Stimulated activated CD8-positive, alpha-beta memory T cell treated with anti-CD3 and anti-CD28 coated beads, Interleukin-7, amount 100 ng/mL, for 24 hours (primary cell): Measurements from ENCODE around the gene GUCA1A.
"Not testable (repeated sequence)": the region's sequence is repeated elsewhere in the genome, so short reads cannot be mapped to it uniquely, and the experiment has no call there.

Source experiments
- DNase-seq: peaks from one replicate; pipeline ENCODE4 v3.0.0-alpha.2; 2020; ENCODE audit warnings: low read depth

GUCA1A gene

GRCh38 chr6:42177514-42178364 is 4.6 kb downstream of the GUCA1A start:
- DNase-seq, result no peak

DNA sequence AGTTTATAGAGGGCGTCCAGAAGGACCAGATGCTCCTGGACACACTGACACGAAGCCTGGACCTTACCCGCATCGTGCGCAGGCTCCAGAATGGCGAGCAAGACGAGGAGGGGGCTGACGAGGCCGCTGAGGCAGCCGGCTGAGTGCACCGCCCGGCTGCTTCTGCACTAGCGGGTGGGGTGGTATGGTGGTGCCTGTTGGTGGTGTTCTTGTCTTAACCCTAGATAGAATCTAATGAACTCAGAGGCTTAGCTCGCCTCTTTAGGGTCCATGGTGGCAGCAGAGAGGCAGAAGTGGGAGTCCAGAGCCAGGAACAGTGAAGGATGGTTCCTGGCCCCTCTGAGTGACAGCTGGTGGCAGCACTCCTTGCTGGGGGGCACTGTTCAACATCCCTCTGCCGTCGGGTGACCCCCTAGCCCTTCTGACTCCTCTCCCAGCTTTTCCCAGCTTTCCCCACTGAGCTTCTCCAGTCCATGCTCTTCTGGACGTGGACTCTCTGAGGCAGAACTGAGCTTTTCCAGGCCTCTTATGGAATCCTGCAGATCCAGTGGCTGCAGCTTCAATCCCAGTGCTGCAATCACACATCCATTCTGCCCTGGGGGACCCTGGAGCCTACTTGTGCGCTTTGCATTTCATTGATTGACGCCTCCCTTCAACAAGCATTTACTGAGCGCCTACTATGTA is 6.2 kb downstream of the GUCA1A start:
- DNase-seq, result no peak

DNA sequence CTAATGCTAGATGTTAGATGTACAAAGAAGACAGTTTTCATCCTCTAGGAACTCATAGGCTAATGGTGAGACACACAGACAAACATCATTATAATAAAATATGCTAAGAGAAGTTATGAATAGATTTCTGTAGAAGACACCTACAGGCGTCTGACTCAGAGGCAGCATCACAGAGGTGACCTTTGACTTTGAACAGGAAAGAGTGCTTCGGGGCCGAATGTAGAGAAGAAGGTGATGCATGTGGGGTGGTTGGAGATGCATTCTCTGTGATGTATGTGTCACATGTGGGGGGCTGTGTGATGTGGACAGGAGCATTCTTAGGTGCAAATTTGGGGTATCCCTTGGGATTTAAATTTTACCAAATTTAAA is 6.8 kb downstream of the GUCA1A start:
- DNase-seq, result no peak

DNA sequence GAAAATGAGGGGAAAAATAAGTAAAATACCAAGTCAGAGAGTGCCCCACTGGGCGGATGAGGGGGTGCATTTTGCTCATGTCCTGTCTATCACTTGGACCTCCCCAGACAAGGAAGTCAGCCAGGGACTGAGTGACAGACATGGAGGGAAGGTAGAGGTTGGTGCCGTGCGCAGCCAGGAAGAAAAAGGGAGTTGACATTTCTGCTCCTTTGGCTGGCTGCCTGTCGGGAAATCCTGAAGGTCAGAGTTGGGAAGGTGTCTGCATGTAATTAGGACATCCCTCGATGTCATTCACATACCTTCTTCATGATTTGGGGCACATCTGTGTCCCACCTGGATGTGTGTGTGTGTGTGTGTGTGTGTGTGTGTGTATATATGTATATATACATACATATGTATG is 8.9 kb downstream of the GUCA1A start:
- DNase-seq, result no peak

- DNase-seq, result no peak
These were observed 11.3 kb downstream of the GUCA1A start for GRCh38 chr6:42184475-42184874.

DNA sequence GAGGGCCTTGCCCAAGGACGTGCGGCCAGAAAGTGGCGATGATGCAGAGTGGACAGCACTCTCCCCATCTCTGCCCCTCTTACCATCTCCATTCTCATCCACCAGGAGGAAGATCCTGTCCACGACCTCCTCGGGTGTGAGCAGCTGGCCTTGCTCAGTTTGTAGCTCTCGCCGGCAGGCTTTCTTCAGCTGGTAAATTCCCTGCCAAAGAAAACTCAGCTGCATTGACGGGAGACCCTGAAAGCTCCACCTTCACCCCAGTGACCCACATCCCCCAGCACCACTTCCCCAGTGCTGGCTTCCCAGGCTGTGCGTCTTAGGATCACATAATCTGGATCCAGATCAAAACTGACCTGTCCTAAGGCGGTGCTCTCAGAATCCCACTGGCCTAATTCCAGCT is 12.4 kb downstream of the GUCA1A start:
- DNase-seq, result no peak

DNA sequence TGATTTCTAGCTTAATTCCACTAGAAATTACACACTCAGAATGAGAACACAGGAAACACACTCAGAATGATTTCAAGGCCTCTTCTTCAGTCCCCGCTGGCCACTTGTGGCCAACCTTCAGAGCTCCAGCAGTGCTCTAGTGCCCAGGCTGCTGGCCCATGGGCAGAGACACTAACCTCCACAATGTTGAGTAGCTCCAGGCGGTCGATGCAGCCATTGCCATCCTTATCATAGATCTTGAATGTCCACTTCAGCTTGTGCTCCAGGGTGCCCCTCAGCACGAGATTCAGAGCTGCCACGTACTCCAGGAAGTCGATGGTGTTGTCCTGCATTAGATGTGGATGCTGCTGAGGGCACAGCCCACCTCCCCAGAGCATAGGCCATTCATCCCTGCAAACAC is 15.2 kb downstream of the GUCA1A start:
- no peak for DNase-seq

GRCh38 chr6:42190554-42191183 is 17.5 kb downstream of the GUCA1A start:
- no peak for DNase-seq

GRCh38 chr6:42192385-42192784 is 19.2 kb downstream of the GUCA1A start:
- DNase-seq, result not testable (repeated sequence)

GRCh38 chr6:42193491-42193894 is 20.3 kb downstream of the GUCA1A start:
- DNase-seq, result no peak

DNA sequence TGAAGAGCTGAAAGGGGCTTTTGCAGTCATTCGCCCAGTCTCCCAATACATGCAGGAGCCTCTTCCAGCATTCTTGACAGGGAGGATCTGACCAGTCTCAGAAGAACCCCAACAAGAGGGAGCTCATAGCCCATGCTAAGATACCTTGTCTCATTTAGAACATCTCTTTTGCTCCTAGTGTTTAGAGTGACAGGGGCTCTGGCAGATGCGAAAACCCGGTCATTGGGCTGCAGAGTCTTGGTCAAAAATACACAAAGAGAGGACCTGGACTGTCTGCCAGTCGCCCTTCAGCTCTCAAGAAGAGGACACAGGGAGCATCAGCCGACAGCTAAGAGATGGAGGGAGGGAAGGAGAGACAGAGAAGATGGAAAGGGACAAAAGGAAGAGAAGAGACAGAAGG is 20.9 kb downstream of the GUCA1A start:
- DNase-seq, result no peak

DNA sequence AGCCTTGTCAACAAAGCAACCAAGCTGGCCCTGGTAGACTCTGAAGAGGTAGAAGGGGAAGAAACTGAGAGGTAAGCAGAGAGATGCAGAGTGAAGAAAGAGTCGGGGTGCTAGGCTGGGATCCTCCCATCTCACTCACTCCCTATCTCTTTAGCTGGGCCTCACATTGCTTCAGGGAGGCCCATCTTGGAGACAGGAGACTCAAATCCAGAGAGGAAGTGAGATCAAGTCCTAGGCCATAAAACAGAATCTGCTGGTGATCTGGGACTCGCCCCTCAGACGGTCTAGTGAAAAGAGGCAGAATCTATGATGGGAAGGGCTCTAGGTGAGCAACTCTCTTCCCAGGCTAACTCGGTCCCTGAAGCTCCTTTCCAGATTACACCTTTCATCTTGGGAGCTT is 22.3 kb downstream of the GUCA1A start:
- no peak for DNase-seq

DNA sequence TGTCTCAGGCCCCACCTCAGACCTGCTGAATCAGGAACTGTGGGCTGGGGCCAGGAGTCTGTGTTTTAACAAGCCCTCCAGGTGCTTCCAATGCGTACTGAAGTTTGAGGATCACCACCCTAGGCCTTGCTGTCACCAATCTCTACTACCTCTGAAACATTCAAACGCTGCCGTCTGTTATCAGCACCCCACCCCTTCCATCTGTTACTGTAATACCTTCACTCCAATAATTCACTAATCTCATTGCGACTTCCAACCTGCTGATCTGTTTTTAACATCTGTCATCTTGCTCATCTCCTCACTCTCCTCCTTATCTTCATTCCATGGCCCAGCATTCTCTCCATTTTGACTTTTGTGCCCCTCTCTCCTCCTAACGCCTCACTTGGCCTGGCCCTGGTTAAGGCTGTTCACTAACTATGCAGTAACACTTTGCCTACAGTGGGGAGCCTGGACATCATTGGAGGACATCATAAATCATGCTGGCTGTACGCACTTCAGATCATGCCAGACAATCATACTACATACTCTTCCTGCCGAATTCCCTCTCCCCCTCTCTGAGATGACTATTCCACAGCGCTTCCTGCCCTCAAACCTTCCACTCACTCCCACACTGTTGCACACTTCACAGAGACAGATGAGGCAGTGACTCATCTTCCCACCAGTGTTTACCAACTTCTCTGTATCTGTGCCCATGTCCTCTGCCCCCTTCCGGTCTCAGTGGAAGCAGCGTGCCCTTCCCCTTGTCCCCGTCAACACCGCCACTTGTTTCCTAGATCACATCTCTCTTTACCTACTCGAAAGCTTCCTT is 24.6 kb downstream of the GUCA1A start:
- no peak for DNase-seq

DNA sequence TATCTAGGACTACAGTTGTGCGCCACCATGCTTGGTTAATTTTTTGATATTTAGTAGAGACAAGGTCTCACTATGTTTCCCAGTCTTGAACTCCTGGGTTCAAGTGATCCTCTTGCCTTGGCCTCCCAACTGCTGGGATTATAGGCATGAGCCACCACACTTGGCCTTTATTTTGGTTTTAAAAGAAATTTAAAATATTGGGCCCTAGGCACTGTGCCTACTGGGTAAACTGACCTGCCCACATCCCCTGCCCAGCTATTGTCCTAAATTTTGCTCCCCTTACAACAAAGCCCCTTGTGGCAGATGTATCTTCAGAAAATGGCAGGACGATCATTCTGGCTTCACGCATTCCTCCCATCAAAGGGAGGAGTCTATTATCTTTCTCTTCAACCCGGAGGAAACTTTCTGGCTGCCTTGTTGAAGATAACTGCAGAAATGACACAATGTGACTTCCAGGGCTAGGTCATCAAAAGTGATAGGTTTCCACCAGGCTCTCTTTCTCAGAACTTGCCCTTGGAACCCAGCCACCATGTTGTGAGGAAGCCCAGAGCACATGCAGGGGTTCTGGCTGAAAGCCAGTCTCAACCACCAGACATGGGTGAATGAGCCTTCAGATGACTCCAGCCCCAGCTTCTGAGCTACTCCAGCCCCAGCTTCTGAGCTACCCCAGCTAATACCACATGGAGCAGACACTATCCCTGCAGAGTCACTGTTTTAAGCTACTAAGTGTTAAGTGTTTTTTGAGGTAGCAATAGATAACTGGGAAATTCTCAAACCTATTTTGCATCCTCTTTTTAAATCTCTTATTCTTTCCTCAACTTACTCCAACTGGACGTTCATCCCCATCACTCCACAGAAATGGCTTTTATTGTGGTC is 26.2 kb downstream of the GUCA1A start:
- no peak for DNase-seq

- DNase-seq, result no peak
These were observed 26.9 kb downstream of the GUCA1A start for GRCh38 chr6:42200035-42200434.

DNA sequence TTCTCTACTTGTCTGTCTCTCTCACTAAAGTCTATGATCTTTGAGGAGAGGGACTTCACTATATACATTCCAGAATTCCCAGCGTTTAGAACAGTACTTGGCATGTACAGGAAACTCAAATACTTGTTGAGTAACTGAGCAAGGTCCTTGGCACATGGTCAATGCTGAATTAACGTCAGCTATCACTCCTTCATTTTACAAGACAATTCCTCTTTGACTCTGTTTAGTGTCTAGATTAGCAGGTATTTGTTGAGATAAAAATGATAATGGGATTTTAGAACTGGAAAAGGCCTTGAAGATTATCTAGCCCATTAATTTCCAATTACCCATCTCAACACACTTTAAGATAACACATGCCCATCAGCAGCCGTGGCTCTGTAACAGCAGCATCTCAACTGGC is 28.2 kb downstream of the GUCA1A start:
- DNase-seq, result no peak

- DNase-seq, result not testable (repeated sequence)
These were observed 29.2 kb downstream of the GUCA1A start for GRCh38 chr6:42202131-42202915.

GRCh38 chr6:42203183-42203582 is 30.0 kb downstream of the GUCA1A start:
- DNase-seq, result no peak

DNA sequence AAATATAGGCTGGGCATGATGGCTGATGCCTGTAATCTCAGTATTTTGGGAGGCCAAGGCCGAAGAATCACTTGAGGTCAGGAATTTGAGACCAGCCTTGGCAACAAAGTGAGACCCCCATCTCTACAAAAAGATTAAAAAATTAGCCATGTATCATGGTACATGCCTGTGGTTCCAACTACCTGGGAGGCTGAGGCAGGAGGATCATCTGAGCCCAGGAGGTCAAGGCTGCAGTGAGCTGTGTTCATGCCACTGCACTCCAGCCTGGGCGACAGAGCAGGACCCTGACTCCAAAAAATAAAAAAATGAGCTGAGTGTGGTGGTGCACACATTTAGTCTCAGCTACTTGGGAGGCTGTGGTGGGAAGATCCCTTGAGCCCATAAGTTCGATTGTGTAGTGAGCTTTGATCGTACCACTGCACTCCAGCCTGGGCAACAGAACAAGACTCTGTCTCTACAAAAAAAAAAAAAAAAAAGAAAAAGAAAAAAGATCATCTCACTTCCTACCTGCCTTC is 31.7 kb downstream of the GUCA1A start:
- DNase-seq, result no peak

DNA sequence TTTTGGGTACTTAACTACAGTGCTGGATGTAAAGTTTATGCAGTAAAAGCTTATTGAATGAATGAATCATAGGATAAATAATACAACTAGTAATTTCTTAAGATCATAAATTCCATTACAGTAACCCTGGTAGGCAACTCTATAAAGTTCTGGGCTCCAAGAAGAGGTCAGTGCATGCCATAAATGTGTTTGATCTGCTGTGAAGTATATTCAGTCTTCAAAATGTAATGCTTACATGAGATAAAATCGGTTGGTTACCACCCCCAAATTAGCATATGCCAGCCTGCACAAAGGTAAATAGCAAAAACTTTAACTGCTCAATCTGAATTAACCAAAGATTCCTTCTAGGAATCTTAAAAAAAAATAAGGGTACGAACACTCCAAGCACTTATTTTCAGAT is 34.4 kb downstream of the GUCA1A start:
- DNase-seq, result not testable (repeated sequence)
